ENCODE results near the gene KIF2C. TPM values are rescaled to one million over a fixed set of nuclear protein-coding genes. Genes with fewer than 3 reads are reported as not detected.

The KIF2C gene
- total RNA-seq, 2 experiments from 2014 or later, result 140 to 159 TPM

DNA sequence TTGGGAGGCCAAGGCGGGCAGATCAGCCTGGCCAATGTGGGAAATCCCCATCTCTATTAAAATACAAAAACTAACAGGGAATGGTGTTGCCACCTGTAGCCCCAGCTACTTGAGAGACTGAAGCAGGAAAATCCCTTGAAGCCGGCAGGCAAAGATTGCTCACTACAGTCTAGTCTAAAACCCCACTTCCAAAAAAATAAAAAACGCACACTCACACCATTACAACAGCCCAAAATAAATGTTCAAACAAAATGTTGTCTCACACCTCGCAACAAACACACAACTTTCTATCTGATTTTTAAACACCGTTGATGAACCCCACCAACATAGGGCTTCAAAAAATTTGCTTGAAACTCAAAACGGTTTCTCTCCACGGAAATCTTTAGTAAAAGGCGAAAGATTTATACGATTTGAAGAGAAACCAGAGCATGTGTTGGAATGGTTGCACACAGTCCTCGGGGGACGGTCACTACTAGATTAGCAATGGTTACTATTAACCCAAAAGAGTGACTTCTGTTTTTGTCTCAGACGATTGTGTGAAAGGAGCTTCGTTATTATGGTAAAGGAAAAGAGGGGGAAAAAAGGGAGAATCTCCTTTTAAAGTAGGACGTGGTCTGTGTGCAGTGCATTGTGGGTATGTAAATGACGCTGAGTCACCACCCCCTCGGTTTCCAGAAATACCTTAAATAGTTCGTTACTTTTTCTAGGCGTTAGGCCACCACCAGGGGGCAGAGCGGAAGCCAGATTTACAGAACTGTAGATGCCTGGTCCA lies 8.7 kb upstream of the KIF2C start, which contains the start of gene RNU5D-1:
RNU5D-1 (minus strand) TSS at position 430 of the 772 bp plus-strand sequence.
- peak within 1 kb of the TSS; percentile 66 for H3K4me2 ChIP-seq (ENCODE audit: low read length)
- peak within 1 kb of the TSS; percentile 96 for H3K27ac ChIP-seq (ENCODE audit: low read depth, low read length, poor library complexity, severe bottlenecking)
- peaks cover 52% of the 10 kb centered on the region for H3K4me1 ChIP-seq (ENCODE audit: insufficient read depth, low read length, poor library complexity, severe bottlenecking)
- H3K9me2 ChIP-seq (ENCODE audit: insufficient read depth, low read length), result no peaks in the 10 kb centered on the region
- no peak for TF ChIP-seq EZH2phosphoT487 (IDR thresholded peaks at IDR 0.05; ENCODE audit: borderline replicate concordance, low read depth, low read length)
- TF ChIP-seq, protein P1, sequence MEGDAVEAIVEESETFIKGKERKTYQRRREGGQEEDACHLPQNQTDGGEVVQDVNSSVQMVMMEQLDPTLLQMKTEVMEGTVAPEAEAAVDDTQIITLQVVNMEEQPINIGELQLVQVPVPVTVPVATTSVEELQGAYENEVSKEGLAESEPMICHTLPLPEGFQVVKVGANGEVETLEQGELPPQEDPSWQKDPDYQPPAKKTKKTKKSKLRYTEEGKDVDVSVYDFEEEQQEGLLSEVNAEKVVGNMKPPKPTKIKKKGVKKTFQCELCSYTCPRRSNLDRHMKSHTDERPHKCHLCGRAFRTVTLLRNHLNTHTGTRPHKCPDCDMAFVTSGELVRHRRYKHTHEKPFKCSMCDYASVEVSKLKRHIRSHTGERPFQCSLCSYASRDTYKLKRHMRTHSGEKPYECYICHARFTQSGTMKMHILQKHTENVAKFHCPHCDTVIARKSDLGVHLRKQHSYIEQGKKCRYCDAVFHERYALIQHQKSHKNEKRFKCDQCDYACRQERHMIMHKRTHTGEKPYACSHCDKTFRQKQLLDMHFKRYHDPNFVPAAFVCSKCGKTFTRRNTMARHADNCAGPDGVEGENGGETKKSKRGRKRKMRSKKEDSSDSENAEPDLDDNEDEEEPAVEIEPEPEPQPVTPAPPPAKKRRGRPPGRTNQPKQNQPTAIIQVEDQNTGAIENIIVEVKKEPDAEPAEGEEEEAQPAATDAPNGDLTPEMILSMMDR (conservative IDR thresholded peaks at IDR 0.05; ENCODE audit: low read length), result peak; percentile 91
- ChIA-PET CTCF (ENCODE audit: unreplicated experiment) (interaction anchor here (0.6 to 1.3 kb wide), 2 partner anchors 78 to 639 kb away, joined by 3 to 8 read pairs; no protein-coding TSS in a partner anchor), POLR2A (interaction anchor here (0.5 to 9.1 kb wide), 35 partner anchors 9 to 870 kb away, joined by 3 to 147 read pairs (median 5); partner anchors contain the start of genes ARMH1, BTBD19, HECTD3 and PLK3)
- peak within 1 kb of the TSS; percentile 82 for H2AFZ ChIP-seq (ENCODE audit: low read length)
- intact Hi-C loops (cut with micrococcal nuclease; ENCODE audit: unreplicated experiment), result loop anchor here (1.0 to 10.0 kb wide), 5 partner anchors 10 to 764 kb away; partner anchors contain the start of genes RPS8, TESK2 and UROD
- H3K79me2 ChIP-seq (ENCODE audit: insufficient read depth, low read depth, low read length), result no peaks in the 10 kb centered on the region
- H3K9me3 ChIP-seq (ENCODE audit: low read length), result no peaks in the 10 kb centered on the region
- no peaks in the 10 kb centered on the region for H3K36me3 ChIP-seq (ENCODE audit: insufficient read depth, low read length)
- DNase-seq (ENCODE audit: low spot score), result peak; percentile 98
- peak within 1 kb of the TSS; percentile 46 for H3K4me3 ChIP-seq (ENCODE audit: low read depth, low read length, poor library complexity, severe bottlenecking)
- TSS peak; percentile 99 for BruUV-seq (replicated peaks)
- no peaks in the 10 kb centered on the region for H4K20me1 ChIP-seq (ENCODE audit: insufficient read depth, low read length)

DNA sequence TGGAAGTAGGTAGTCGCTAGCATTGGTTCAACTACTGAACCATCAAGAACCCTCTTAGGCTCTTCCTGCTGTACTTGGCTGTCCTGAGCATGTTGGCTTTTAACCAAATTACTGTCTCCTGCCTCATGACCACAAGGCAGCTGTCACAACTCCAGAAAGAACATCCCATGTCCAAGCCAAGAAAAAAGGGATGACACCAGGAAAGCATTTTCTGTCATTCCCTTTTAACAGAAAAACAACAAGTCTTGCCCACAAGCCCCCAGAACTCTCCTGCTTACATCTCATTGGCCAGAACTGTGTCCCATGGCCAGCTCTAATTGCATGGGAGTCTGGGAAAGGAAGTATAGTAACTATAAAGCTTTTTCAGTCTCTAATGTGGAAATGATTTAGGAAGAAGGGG lies 6.3 kb upstream of the KIF2C start:
- intact Hi-C loops (cut with micrococcal nuclease; ENCODE audit: unreplicated experiment), result loop anchor here (10.0 kb wide), 1 partner anchor 761 kb away; the partner anchor contains the start of gene TESK2
- TF ChIP-seq, protein P1 (conservative IDR thresholded peaks at IDR 0.05; ENCODE audit: low read length), result no peak
- TF ChIP-seq EZH2phosphoT487 (IDR thresholded peaks at IDR 0.05; ENCODE audit: borderline replicate concordance, low read depth, low read length), result no peak
- H2AFZ ChIP-seq (ENCODE audit: low read length), result peak overlapping the region; percentile 81

More for the DNA sequence above, 6.3 kb upstream of the KIF2C start:
- Histone ChIP-seq H3K9me2 (ENCODE audit: insufficient read depth, low read length) (no peaks in the 10 kb centered on the region), H3K36me3 (ENCODE audit: insufficient read depth, low read length) (no peaks in the 10 kb centered on the region), H3K79me2 (ENCODE audit: insufficient read depth, low read depth, low read length) (no peaks in the 10 kb centered on the region), H3K9me3 (ENCODE audit: low read length) (no peaks in the 10 kb centered on the region), H3K4me1 (ENCODE audit: insufficient read depth, low read length, poor library complexity, severe bottlenecking) (peaks cover 45% of the 10 kb centered on the region), H4K20me1 (ENCODE audit: insufficient read depth, low read length) (no peaks in the 10 kb centered on the region), H3K4me2 (ENCODE audit: low read length) (0 out of 2 replicates have a peak overlapping the region, but pooled peaks have one; percentile 14), H3K27ac (ENCODE audit: low read depth, low read length, poor library complexity, severe bottlenecking) (no peak overlapping the region), H3K4me3 (ENCODE audit: low read depth, low read length, poor library complexity, severe bottlenecking) (no peak overlapping the region)
- no TSS peak for BruUV-seq (replicated peaks)
- CTCF ChIA-PET (ENCODE audit: unreplicated experiment), result interaction anchor here (1.1 kb wide), 1 partner anchor 11 kb away, joined by 4 read pairs; no protein-coding TSS in a partner anchor
- no peak for DNase-seq (ENCODE audit: low spot score)
- POLR2A ChIA-PET, result interaction anchor here (0.6 to 9.1 kb wide), 10 partner anchors 9 to 86 kb away, joined by 3 to 147 read pairs (median 27); partner anchors contain the start of gene RPS8

Measured in OCI-LY7 (cell line).